ENCODE data around the gene IFI6. TPM values are rescaled to one million over a fixed set of nuclear protein-coding genes. Genes with fewer than 3 reads are reported as not detected.

The IFI6 gene
- polyA plus RNA-seq: 100 to 1,000 TPM in 1 of 4 donors, 10 to 100 TPM in 2, 1 to 10 TPM in 1; 7.2 to 137 (median 16.8) TPM
- long read RNA-seq, donor 1: 0 reads
- long read RNA-seq, donor 2, transcript IFI6-202 (5 exons, 841 nt): major isoform, 5 of 17 reads
- long read RNA-seq, donor 2, partial matches to known transcripts: 11 of 17 reads
- long read RNA-seq, donor 2, other reads (novel, unspliced or antisense): 0 of 17 reads
- long read RNA-seq, donor 3, transcript IFI6-202 (5 exons, 841 nt): major isoform, 17 of 56 reads
- long read RNA-seq, donor 3, partial matches to known transcripts: 38 of 56 reads
- long read RNA-seq, donor 3, other reads (novel, unspliced or antisense): 0 of 56 reads
- long read RNA-seq, donor 4: 0 reads
- long read RNA-seq, donor 5, transcript IFI6-202 (5 exons, 841 nt): major isoform, 6 of 36 reads
- long read RNA-seq, donor 5, partial matches to known transcripts: 29 of 36 reads
- long read RNA-seq, donor 5, other reads (novel, unspliced or antisense): 0 of 36 reads
- long read RNA-seq, donor 6, transcript IFI6-202 (5 exons, 841 nt): major isoform, 21 of 48 reads
- long read RNA-seq, donor 6, partial matches to known transcripts: 23 of 48 reads
- long read RNA-seq, donor 6, other reads (novel, unspliced or antisense): 0 of 48 reads
- long read RNA-seq, donor 7: 0 reads
- long read RNA-seq, donor 8, transcript IFI6-202 (5 exons, 841 nt): major isoform, 6 of 16 reads
- long read RNA-seq, donor 8, partial matches to known transcripts: 7 of 16 reads
- long read RNA-seq, donor 8, other reads (novel, unspliced or antisense): 0 of 16 reads
- long read RNA-seq, donor 9, partial matches to known transcripts: 9 of 11 reads
- long read RNA-seq, donor 9, other reads (novel, unspliced or antisense): 0 of 11 reads
- long read RNA-seq, donor 10, transcript IFI6-202 (5 exons, 841 nt): major isoform, 28 of 31 reads
- long read RNA-seq, donor 10, partial matches to known transcripts: 0 of 31 reads
- long read RNA-seq, donor 10, other reads (novel, unspliced or antisense): 0 of 31 reads

- Histone ChIP-seq H3K27ac (ENCODE audit: low read depth in 1 of 3, low read length in 2 of 3) (peak within 1 kb of the TSS; percentile 45 to 92 (median 88)), H3K4me1 (ENCODE audit: control insufficient read depth in 3 of 3, insufficient read depth in 2 of 3, low read depth in 1 of 3, low read length in 2 of 3) (peaks cover 0 to 23% (median 3%) of the 10 kb centered on the region in 3 donors), H3K36me3 (ENCODE audit: control insufficient read depth in 3 of 3, insufficient read depth in 2 of 3, low read depth in 1 of 3, low read length in 3 of 3) (no peaks in the 10 kb centered on the region), H3K9me3 (ENCODE audit: control insufficient read depth in 2 of 2, insufficient read depth in 1 of 2, low read depth in 1 of 2, low read length in 1 of 2) (no peaks in the 10 kb centered on the region), H3K27me3 (ENCODE audit: control insufficient read depth in 3 of 3, insufficient read depth in 3 of 3, low read length in 3 of 3) (no peaks in the 10 kb centered on the region), H3K4me3 (ENCODE audit: low read depth in 1 of 3, low read length in 3 of 3) (peak within 1 kb of the TSS; percentile 26 to 42 (median 32))
- 0 to 1% (median 0%) methylated on average over 10 of the region's 10 CpGs for WGBS, 3 donors
- peak; percentile 94 to 97 for DNase-seq
- FAIRE-seq: no peak
These were observed at the start of gene IFI6 for GRCh38 chr1:27671964-27672749. Gene IFI6, minus strand, starts transcription at chr1:27672192. Its CDS starts 2,878 bp downstream, at chr1:27669314.

DNA sequence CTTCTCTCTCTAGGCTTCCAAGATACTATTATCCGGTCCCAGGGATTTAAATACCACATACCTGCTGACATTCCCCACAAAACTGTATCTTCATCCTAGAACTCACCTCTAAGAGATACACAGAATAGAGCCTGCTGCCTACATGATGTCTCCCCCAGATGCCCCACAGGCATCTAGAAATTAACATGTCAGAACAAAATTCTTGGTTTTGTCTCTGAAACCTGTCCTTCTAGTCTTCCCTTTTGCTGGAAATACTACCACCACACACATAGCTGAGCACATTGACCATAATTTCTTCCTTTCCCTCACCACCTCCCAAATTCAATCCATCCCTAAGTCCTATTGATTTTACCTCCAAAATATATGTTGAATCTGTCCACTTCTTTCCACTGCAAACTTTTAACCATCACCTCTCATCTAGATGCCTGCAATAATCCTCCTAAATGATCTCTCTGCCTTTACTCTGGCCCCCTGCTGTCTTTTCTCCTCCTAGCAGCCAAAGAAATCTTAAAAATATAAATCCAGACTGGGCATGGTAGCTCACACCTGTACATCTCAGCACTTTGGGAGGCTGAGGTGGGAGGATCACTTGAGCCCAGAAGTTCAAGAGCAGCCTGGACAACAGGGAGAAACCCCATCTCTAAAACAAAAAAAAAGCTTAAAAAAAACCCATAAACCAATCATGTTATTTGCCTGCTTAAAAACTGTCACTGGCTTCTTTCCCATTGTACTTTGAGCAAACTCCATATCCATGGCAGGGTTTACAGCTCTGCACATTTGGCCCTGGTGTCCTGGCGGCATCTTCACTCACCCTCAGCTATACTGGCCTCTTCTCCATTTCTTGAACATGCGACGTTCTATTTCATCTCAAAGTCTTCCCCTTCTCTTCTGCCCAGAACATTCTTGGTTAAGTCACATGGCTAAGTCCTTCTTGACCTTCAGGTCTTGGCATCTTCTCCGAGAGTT lies 47.6 kb upstream of the IFI6 start:
- Histone ChIP-seq H3K4me3 (ENCODE audit: low read depth in 1 of 3, low read length in 3 of 3) (no peak overlapping the region), H3K4me1 (ENCODE audit: control insufficient read depth in 3 of 3, insufficient read depth in 2 of 3, low read depth in 1 of 3, low read length in 2 of 3) (no peaks in the 10 kb centered on the region), H3K27ac (ENCODE audit: low read depth in 1 of 3, low read length in 2 of 3) (no peak overlapping the region), H3K36me3 (ENCODE audit: control insufficient read depth in 3 of 3, insufficient read depth in 2 of 3, low read depth in 1 of 3, low read length in 3 of 3) (no peaks in the 10 kb centered on the region), H3K9me3 (ENCODE audit: control insufficient read depth in 2 of 2, insufficient read depth in 1 of 2, low read depth in 1 of 2, low read length in 1 of 2) (peaks cover 0 to 10% of the 10 kb centered on the region in 2 donors), H3K27me3 (ENCODE audit: control insufficient read depth in 3 of 3, insufficient read depth in 3 of 3, low read length in 3 of 3) (no peaks in the 10 kb centered on the region)
- whole genome bisulfite sequencing, 3 donors: 34 to 53% (median 46%) methylated on average over 5 of the region's 5 CpGs
- FAIRE-seq: no peak
- peak in 1 of 2 donors; percentile 16 for DNase-seq

GRCh38 chr1:27716262-27716895 lies 44.4 kb upstream of the IFI6 start:
- no peaks in the 10 kb centered on the region for H3K27me3 ChIP-seq (ENCODE audit: control insufficient read depth in 3 of 3, insufficient read depth in 3 of 3, low read length in 3 of 3)
- DNase-seq (no peak), FAIRE-seq (no peak)
- no peak overlapping the region for H3K27ac ChIP-seq (ENCODE audit: low read depth in 1 of 3, low read length in 2 of 3)
- no peaks in the 10 kb centered on the region for H3K36me3 ChIP-seq (ENCODE audit: control insufficient read depth in 3 of 3, insufficient read depth in 2 of 3, low read depth in 1 of 3, low read length in 3 of 3)
- H3K9me3 ChIP-seq (ENCODE audit: control insufficient read depth in 2 of 2, insufficient read depth in 1 of 2, low read depth in 1 of 2, low read length in 1 of 2): peaks cover 0 to 10% of the 10 kb centered on the region in 2 donors
- peaks cover 0 to 2% (median 0%) of the 10 kb centered on the region in 3 donors for H3K4me1 ChIP-seq (ENCODE audit: control insufficient read depth in 3 of 3, insufficient read depth in 2 of 3, low read depth in 1 of 3, low read length in 2 of 3)
- WGBS, 3 donors: 57 to 65% (median 60%) methylated on average over 2 of the region's 2 CpGs
- H3K4me3 ChIP-seq (ENCODE audit: low read depth in 1 of 3, low read length in 3 of 3): no peak overlapping the region

GRCh38 chr1:27713869-27714513 lies 42.0 kb upstream of the IFI6 start:
- FAIRE-seq (no peak), DNase-seq (no peak)
- H3K27ac ChIP-seq (ENCODE audit: low read depth in 1 of 3, low read length in 2 of 3): no peak overlapping the region

DNA sequence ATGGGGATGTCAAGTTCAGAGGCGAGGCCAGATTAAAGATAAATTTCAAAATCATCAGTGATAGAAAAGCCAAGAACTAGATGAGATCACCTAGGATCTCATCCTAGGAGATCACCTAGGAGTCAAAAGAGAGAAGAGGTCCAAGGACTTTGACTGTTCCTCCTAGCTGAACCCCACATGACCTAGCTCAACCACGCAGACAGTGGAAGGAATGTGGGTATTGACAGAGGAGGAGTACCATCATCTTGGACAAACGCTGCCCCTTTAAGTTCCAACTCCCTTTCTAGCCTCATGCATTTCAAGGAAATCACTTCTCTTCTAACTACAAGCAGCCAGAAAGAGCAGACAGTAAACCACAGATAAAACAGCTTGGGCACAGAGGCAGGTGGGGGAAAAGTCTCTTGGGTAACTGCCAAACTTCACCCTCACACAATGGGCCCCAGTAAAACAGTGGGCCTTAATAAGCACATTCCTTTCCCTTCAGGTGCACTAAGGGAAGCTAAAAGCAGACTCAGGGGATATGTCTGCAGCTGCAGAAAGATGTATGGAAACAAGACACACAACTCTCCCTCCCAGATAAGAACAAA lies 41.2 kb upstream of the IFI6 start:
- FAIRE-seq (no peak), DNase-seq (peak in 1 of 2 donors; percentile 16)
- Histone ChIP-seq H3K4me1 (ENCODE audit: control insufficient read depth in 3 of 3, insufficient read depth in 2 of 3, low read depth in 1 of 3, low read length in 2 of 3) (peaks cover 0 to 2% (median 0%) of the 10 kb centered on the region in 3 donors), H3K9me3 (ENCODE audit: control insufficient read depth in 2 of 2, insufficient read depth in 1 of 2, low read depth in 1 of 2, low read length in 1 of 2) (peaks cover 0 to 10% of the 10 kb centered on the region in 2 donors), H3K4me3 (ENCODE audit: low read depth in 1 of 3, low read length in 3 of 3) (no peak overlapping the region), H3K27ac (ENCODE audit: low read depth in 1 of 3, low read length in 2 of 3) (no peak overlapping the region), H3K27me3 (ENCODE audit: control insufficient read depth in 3 of 3, insufficient read depth in 3 of 3, low read length in 3 of 3) (no peaks in the 10 kb centered on the region), H3K36me3 (ENCODE audit: control insufficient read depth in 3 of 3, insufficient read depth in 2 of 3, low read depth in 1 of 3, low read length in 3 of 3) (no peaks in the 10 kb centered on the region)
- 36 to 47% (median 44%) methylated on average over 3 of the region's 3 CpGs for WGBS, 3 donors

More at GRCh38 chr1:27713869-27714513, 42.0 kb upstream of the IFI6 start:
- Histone ChIP-seq H3K9me3 (ENCODE audit: control insufficient read depth in 2 of 2, insufficient read depth in 1 of 2, low read depth in 1 of 2, low read length in 1 of 2) (peaks cover 0 to 10% of the 10 kb centered on the region in 2 donors), H3K36me3 (ENCODE audit: control insufficient read depth in 3 of 3, insufficient read depth in 2 of 3, low read depth in 1 of 3, low read length in 3 of 3) (no peaks in the 10 kb centered on the region), H3K4me1 (ENCODE audit: control insufficient read depth in 3 of 3, insufficient read depth in 2 of 3, low read depth in 1 of 3, low read length in 2 of 3) (peaks cover 0 to 2% (median 0%) of the 10 kb centered on the region in 3 donors), H3K27me3 (ENCODE audit: control insufficient read depth in 3 of 3, insufficient read depth in 3 of 3, low read length in 3 of 3) (no peaks in the 10 kb centered on the region), H3K4me3 (ENCODE audit: low read depth in 1 of 3, low read length in 3 of 3) (no peak overlapping the region)
- WGBS, 3 donors: 59 to 82% (median 70%) methylated on average over 3 of the region's 3 CpGs

DNA sequence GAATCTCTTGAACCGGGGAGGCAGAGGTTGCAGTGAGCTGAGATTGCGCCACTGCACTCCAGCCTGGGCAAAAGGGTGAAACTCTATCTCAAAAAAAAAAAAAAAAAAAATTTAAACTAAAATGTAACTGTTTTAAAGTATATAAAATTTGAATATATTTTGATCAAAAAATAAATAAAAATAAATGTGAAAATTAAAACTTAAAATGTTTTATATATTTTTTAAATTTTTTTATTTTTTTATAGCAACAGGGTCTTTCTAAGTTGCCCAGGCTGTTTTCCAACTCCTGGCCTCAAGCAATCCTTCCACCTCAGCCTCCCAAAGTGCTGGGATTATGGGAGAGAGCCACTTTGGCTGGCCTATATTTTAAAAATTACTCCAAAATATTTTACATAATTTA lies 38.6 kb upstream of the IFI6 start:
- H3K27me3 ChIP-seq (ENCODE audit: control insufficient read depth in 3 of 3, insufficient read depth in 3 of 3, low read length in 3 of 3): no peaks in the 10 kb centered on the region
- H3K4me3 ChIP-seq (ENCODE audit: low read depth in 1 of 3, low read length in 3 of 3): no peak overlapping the region
- DNase-seq (no peak), FAIRE-seq (no peak)
- H3K36me3 ChIP-seq (ENCODE audit: control insufficient read depth in 3 of 3, insufficient read depth in 2 of 3, low read depth in 1 of 3, low read length in 3 of 3): no peaks in the 10 kb centered on the region
- H3K9me3 ChIP-seq (ENCODE audit: control insufficient read depth in 2 of 2, insufficient read depth in 1 of 2, low read depth in 1 of 2, low read length in 1 of 2): no peaks in the 10 kb centered on the region
- H3K4me1 ChIP-seq (ENCODE audit: control insufficient read depth in 3 of 3, insufficient read depth in 2 of 3, low read depth in 1 of 3, low read length in 2 of 3): peaks cover 0 to 2% (median 0%) of the 10 kb centered on the region in 3 donors
- 95 to 100% (median 96%) methylated on average over 2 of the region's 2 CpGs for WGBS, 3 donors
- H3K27ac ChIP-seq (ENCODE audit: low read depth in 1 of 3, low read length in 2 of 3): no peak overlapping the region

Data from small intestine (tissue), 16 donors.